ENCODE results near the gene DRC3.

The DRC3 gene

DNA sequence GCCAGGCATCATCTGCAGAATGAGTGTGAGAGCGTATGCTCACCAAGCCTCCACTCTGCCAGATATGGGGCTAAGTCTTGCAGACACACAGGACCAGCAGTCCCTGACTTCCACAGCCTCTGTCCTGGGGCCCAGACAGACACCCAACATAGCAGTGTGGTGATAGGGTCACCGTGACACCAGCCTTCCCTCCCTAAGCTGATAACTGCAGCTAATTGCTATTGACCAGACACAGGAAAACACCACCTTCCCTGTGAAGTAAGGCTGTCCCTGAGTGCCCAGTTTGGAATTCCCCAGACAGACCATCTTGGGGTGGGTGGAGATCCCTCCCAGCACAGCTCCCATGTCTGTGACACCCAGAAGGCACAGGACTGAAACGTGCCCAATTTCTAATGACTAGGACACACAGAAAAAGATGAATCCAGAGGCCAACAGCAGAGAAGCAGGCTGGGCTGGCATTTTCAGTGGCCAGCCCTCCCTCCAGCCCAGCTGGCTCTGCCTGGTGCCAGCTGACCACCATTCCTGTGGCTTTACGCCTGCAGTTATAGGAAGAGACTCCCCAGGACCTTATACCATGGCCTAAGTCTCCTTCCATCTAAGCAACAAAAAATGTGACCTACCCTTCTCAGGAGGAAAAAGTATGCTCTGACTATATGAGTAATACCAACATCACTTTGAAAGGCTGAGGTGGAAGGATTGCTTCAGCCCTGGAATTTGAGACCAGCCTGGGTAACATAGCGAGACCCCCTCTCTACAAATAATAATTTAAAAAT is 36.0 kb downstream of the DRC3 start:
- Mint-ChIP-seq H3K36me3 (ENCODE audit: insufficient read depth) (peaks cover 9% of the 10 kb centered on the region), H3K27ac (ENCODE audit: low read depth) (peak overlapping the region; percentile 20), H3K4me3 (no peak overlapping the region), H3K27me3 (no peaks in the 10 kb centered on the region), H3K9me3 (no peaks in the 10 kb centered on the region), H3K4me1 (no peaks in the 10 kb centered on the region)
- DNase-seq (ENCODE audit: low spot score in 2 of 2) (no peak), ATAC-seq (replicated peaks; ENCODE audit: extremely low read depth, poor library complexity, severe bottlenecking) (no peak)

DNA sequence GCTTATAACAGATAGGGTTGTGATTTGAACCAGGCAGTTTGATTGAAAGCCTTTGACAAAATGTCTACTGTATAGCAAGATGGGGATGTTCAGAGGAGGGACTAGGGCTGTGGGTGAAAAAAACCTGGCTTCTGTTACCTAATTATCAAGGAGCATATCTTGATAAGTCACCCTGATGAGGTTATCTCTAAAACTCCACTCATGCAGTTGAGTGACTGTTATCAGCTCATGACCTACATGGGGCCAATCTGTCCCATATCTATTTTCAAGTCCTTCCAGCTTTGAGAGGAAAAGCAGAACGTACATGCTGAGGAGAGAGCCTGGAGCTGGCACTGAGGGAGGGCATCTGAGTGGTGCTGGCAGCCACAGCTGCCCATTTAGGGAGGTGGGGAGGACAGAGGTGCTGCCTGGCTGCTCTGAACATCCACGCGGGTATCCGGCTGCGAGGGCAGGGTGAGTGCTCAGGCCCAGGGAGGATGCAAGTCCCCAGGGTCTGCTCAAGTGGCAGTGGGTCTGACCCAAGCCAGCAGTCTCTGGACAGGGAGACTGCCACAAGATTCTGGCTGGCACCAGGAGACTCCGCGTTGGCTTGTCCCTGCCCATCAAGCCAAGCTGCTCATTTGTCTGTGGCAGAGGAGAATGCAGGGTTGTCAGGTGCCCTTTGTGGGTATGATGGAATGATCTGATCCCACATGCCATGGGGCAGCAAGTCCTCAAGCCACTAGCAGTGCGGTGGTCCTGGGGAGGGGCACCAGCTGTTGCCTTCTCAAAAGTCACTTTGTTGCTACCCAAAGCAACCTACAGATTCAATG is 37.2 kb downstream of the DRC3 start:
- DNase-seq (ENCODE audit: low spot score in 2 of 2) (no peak), ATAC-seq (replicated peaks; ENCODE audit: extremely low read depth, poor library complexity, severe bottlenecking) (no peak)
- Mint-ChIP-seq H3K9me3 (no peaks in the 10 kb centered on the region), H3K4me3 (no peak overlapping the region), H3K36me3 (ENCODE audit: insufficient read depth) (peaks cover 9% of the 10 kb centered on the region), H3K4me1 (no peaks in the 10 kb centered on the region), H3K27me3 (no peaks in the 10 kb centered on the region), H3K27ac (ENCODE audit: low read depth) (peak overlapping the region; percentile 29)

DNA sequence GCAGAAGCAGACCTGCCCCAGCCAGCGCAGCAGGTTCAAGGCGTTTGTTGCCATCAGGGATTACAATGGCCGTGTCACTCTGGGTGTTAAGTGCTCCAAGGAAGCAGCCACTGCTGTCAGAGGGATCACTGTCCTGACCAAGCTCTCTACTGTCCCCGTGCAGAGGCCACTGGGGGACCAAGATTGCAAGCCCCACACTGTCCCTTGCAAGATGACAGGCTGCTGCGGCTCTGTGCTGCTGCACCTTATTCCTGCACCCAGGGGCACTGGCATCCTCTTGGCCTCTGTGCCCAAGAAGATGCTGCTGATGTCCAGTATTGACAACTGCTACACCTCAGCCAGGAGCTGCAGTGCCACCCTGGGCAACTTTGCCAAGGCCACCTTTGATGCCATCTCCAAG is 38.6 kb downstream of the DRC3 start:
- Mint-ChIP-seq H3K9me3 (no peaks in the 10 kb centered on the region), H3K27me3 (no peaks in the 10 kb centered on the region), H3K4me3 (no peak overlapping the region), H3K27ac (ENCODE audit: low read depth) (no peak overlapping the region), H3K4me1 (no peaks in the 10 kb centered on the region), H3K36me3 (ENCODE audit: insufficient read depth) (peaks cover 9% of the 10 kb centered on the region)
- DNase-seq (ENCODE audit: low spot score in 2 of 2) (no peak), ATAC-seq (replicated peaks; ENCODE audit: extremely low read depth, poor library complexity, severe bottlenecking) (no peak)

DNA sequence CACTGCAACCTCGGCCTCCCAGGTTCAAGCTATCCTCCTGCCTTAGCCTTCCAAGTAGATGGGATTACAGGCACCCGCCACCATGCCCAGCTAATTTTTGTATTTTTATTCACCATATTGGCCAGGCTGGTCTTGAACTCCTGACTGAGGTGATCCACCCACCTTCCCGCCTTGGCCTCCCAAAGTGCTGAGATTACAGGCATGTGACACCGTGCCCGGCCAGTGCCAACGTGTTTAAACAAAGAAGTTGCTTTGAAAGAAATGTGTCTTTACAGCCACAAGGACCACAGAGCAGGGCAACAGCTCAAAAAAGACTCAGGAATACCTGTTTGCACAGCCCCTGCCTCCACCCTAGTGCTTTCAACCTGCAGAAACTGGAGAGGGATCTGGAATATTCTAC is 41.3 kb downstream of the DRC3 start:
- DNase-seq (ENCODE audit: low spot score in 2 of 2): no peak
- Mint-ChIP-seq H3K36me3 (ENCODE audit: insufficient read depth) (peaks cover 10% of the 10 kb centered on the region), H3K4me1 (no peaks in the 10 kb centered on the region), H3K27me3 (no peaks in the 10 kb centered on the region), H3K4me3 (no peak overlapping the region), H3K27ac (ENCODE audit: low read depth) (no peak overlapping the region), H3K9me3 (no peaks in the 10 kb centered on the region)
- ATAC-seq (replicated peaks; ENCODE audit: extremely low read depth, poor library complexity, severe bottlenecking): no peak

DNA sequence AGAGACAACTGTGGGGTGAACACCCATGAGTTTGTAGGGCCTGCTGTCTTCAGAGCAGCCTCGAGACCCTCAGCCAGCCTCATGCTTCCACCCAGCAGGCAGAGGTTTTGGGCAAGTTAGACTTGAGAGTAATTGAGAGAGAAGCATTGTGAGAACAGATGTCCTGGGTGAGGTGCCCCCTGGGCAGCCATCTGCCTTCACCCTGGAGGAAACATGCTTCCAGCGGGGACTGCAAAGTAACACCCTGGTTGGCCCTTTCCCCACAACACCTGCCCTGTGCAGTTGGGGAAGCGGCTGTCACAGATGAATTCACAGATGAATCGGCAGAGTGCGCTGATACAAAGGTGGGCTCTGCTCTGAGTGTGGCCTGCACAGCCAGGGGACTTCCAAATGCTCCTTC is 42.9 kb downstream of the DRC3 start:
- Mint-ChIP-seq H3K9me3 (no peaks in the 10 kb centered on the region), H3K27me3 (no peaks in the 10 kb centered on the region), H3K4me1 (no peaks in the 10 kb centered on the region), H3K4me3 (no peak overlapping the region), H3K27ac (ENCODE audit: low read depth) (no peak overlapping the region), H3K36me3 (ENCODE audit: insufficient read depth) (peaks cover 12% of the 10 kb centered on the region)
- DNase-seq (ENCODE audit: low spot score in 2 of 2): no peak
- no peak for ATAC-seq (replicated peaks; ENCODE audit: extremely low read depth, poor library complexity, severe bottlenecking)

DNA sequence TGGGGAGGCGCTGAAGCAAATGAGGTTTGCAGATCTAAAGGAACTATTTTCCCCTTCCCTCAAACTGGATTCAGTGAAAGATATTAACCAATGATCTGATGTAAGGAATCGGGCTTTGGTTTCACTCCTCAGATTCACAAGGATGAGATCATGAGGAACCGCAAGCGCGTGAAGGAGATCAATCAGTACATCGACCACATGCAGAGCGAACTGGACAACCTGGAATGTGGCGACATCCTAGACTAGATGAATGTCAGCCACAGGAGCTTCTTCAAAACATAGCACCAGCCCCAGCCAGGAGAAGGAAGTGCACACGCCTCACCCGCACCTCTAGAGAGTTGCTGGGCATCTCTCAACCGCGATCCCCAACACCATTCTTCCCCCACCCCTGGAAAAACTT is 43.8 kb downstream of the DRC3 start:
- H3K27ac Mint-ChIP-seq (ENCODE audit: low read depth): no peak overlapping the region
- no peaks in the 10 kb centered on the region for H3K27me3 Mint-ChIP-seq
- peaks cover 16% of the 10 kb centered on the region for H3K36me3 Mint-ChIP-seq (ENCODE audit: insufficient read depth)
- no peak overlapping the region for H3K4me3 Mint-ChIP-seq
- ATAC-seq (replicated peaks; ENCODE audit: extremely low read depth, poor library complexity, severe bottlenecking): no peak
- DNase-seq (ENCODE audit: low spot score in 2 of 2): no peak
- H3K4me1 Mint-ChIP-seq: no peaks in the 10 kb centered on the region
- no peaks in the 10 kb centered on the region for H3K9me3 Mint-ChIP-seq

DNA sequence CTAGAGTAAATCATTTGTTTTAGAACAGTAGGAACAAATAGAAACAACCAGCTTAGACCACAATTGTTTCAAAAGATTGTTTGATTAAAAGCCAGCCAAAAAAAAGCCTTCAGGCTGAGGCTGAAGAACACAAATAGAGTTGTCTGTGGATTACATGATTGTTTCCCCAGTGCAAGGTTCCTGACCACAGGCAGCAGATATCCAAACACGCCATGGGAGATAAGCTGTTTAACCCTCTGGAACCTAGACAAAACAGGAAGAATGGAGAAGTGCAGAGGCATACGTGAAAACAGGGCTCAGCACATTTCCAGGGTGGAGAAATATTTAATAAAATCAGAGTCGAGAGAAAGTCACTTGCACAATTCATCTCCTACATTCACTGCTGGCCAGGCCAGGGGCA is 45.3 kb downstream of the DRC3 start:
- H3K4me1 Mint-ChIP-seq: no peaks in the 10 kb centered on the region
- H3K27me3 Mint-ChIP-seq: no peaks in the 10 kb centered on the region
- peaks cover 17% of the 10 kb centered on the region for H3K36me3 Mint-ChIP-seq (ENCODE audit: insufficient read depth)
- ATAC-seq (replicated peaks; ENCODE audit: extremely low read depth, poor library complexity, severe bottlenecking) (no peak), DNase-seq (ENCODE audit: low spot score in 2 of 2) (no peak)
- no peak overlapping the region for H3K27ac Mint-ChIP-seq (ENCODE audit: low read depth)
- no peaks in the 10 kb centered on the region for H3K9me3 Mint-ChIP-seq
- no peak overlapping the region for H3K4me3 Mint-ChIP-seq

DNA sequence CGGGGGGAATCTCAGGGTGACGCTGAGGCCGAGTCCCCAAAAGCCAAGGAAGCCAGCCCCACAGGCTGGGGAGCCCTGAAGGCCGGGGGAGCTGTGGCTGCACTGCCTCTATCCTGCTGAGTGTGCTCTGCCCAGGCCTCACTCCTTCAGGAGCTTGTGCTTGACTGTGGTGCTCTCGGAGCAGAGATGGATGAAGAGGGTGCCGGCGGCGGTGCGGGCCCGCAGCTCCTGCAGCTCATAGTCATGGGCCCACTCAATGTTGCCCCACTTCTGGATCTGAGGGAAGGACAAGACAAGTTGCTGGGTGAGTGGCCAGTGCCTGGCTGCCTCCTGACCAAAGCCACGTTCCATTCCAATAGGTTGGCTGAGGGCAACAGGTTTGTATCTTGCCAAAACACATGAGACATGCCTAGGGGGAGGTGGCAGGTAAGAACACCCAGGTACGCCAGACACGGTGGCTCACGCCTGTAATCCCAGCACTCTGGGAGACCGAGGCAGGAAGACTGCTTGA is 45.8 kb downstream of the DRC3 start:
- Mint-ChIP-seq H3K27me3 (no peaks in the 10 kb centered on the region), H3K4me3 (no peak overlapping the region), H3K27ac (ENCODE audit: low read depth) (no peak overlapping the region), H3K9me3 (no peaks in the 10 kb centered on the region), H3K4me1 (no peaks in the 10 kb centered on the region), H3K36me3 (ENCODE audit: insufficient read depth) (peaks cover 15% of the 10 kb centered on the region)
- ATAC-seq (replicated peaks; ENCODE audit: extremely low read depth, poor library complexity, severe bottlenecking) (no peak), DNase-seq (ENCODE audit: low spot score in 2 of 2) (no peak)

DNA sequence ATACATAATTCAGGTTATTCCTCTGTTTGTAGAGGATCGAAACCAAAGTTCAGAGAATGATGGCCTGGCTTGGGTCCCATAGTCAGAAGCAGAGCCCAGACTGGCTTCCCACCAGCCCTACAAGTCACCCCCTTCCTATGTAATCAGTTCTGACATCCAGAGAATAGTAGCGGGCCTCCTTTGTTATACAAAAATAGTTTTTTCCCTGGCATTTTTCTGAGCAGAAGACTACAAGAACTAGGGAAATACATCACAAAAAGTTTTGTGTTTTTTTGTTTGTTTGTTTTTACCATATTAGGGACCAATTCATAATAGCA is 47.1 kb downstream of the DRC3 start:
- Mint-ChIP-seq H3K27me3 (no peaks in the 10 kb centered on the region), H3K36me3 (ENCODE audit: insufficient read depth) (peaks cover 16% of the 10 kb centered on the region), H3K27ac (ENCODE audit: low read depth) (no peak overlapping the region), H3K4me3 (no peak overlapping the region), H3K9me3 (no peaks in the 10 kb centered on the region), H3K4me1 (peaks cover 1% of the 10 kb centered on the region)
- ATAC-seq (replicated peaks; ENCODE audit: extremely low read depth, poor library complexity, severe bottlenecking): no peak
- no peak for DNase-seq (ENCODE audit: low spot score in 2 of 2)

DNA sequence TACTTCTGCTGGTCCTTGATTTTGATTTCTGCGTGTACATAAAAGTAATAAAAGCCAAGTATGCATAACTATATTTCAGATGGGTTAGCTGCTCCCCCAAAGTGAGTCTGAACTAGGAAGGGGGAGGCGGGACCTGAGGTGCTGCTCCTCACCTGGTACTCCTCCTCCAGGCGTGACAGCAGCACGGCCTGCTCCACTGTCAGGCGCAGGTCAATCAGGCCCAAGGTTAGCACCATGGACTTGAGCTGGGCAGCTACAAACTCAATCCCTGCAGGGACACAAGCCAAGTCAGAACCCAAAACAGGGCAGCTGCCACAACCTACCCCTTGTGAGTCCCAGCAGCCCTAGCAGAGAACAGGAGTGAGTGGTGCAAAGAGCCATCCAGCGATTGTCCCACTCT is 48.3 kb downstream of the DRC3 start:
- H3K4me3 Mint-ChIP-seq: no peak overlapping the region
- no peak for ATAC-seq (replicated peaks; ENCODE audit: extremely low read depth, poor library complexity, severe bottlenecking)
- H3K27ac Mint-ChIP-seq (ENCODE audit: low read depth): no peak overlapping the region
- H3K27me3 Mint-ChIP-seq: no peaks in the 10 kb centered on the region
- no peaks in the 10 kb centered on the region for H3K9me3 Mint-ChIP-seq
- no peak for DNase-seq (ENCODE audit: low spot score in 2 of 2)
- peaks cover 13% of the 10 kb centered on the region for H3K4me1 Mint-ChIP-seq
- H3K36me3 Mint-ChIP-seq (ENCODE audit: insufficient read depth): peaks cover 16% of the 10 kb centered on the region

DNA sequence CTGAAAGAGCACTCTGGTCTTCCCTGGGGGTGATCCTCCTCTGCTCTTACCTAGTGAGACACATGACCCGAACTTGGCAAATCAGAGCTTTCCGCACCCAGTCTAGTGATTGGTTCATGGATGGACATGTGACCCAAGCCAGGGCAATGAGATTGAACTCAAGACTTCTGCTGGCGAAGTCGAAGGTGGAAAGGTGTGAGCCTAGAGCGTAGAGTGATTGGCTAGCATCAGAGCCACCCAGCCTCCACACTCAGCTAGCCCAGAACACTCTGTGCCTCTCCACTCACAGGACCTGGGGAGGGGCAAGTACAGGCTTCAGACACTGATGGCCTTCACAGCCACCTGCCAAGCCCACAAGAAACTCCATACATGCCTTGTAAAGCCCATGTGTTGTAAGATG is 48.7 kb downstream of the DRC3 start:
- no peaks in the 10 kb centered on the region for H3K27me3 Mint-ChIP-seq
- ATAC-seq (replicated peaks; ENCODE audit: extremely low read depth, poor library complexity, severe bottlenecking) (no peak), DNase-seq (ENCODE audit: low spot score in 2 of 2) (no peak)
- peaks cover 18% of the 10 kb centered on the region for H3K36me3 Mint-ChIP-seq (ENCODE audit: insufficient read depth)
- H3K27ac Mint-ChIP-seq (ENCODE audit: low read depth): no peak overlapping the region
- H3K9me3 Mint-ChIP-seq: no peaks in the 10 kb centered on the region
- peaks cover 17% of the 10 kb centered on the region for H3K4me1 Mint-ChIP-seq
- H3K4me3 Mint-ChIP-seq: no peak overlapping the region

DNA sequence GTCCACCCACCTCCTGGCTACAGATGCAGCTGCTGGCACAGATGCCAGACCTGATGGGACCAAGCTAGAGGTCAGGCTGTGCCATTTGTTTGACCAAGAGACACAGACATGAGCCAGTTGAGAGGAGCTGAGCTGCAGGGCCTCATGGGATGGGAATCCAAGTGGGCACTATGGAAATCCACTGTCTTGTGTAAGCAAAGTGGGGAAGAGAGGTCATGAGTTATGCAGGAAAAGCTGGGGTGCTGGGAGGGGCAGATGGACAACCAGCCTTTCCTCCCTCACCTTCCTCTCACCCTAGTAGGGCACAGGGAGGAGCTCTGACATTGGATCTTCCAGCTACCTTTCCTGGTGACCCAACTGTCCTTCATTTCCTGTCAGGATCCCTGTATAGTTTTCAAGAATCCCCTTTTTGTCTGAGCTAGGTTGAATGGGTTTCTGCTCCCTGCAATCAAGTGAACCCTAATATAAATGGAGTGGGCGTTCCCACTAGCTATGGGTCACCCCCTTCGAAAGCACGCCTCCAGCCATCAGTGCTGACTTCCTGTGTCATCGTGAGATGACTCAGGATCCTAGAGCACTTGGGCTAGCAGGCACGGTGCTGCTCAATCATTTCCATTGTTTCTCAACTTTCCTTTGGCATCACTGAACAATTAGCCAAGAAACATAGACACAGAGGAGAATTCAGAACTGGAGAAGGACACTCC is 52.7 kb downstream of the DRC3 start:
- H3K4me3 Mint-ChIP-seq: no peak overlapping the region

More for the DNA sequence above, 52.7 kb downstream of the DRC3 start:
- ATAC-seq (replicated peaks; ENCODE audit: extremely low read depth, poor library complexity, severe bottlenecking): peak; percentile 75
- no peak for DNase-seq (ENCODE audit: low spot score in 2 of 2)
- H3K4me1 Mint-ChIP-seq: peaks cover 22% of the 10 kb centered on the region
- peaks cover 19% of the 10 kb centered on the region for H3K36me3 Mint-ChIP-seq (ENCODE audit: insufficient read depth)
- no peaks in the 10 kb centered on the region for H3K27me3 Mint-ChIP-seq
- no peak overlapping the region for H3K27ac Mint-ChIP-seq (ENCODE audit: low read depth)
- H3K9me3 Mint-ChIP-seq: no peaks in the 10 kb centered on the region

Measured in central memory CD8-positive, alpha-beta T cell (primary cell).